Measurements from ENCODE around the gene RASA4B. TPM values are rescaled to one million over a fixed set of nuclear protein-coding genes. Genes with fewer than 3 reads are reported as not detected.
"Not testable (repeated sequence)": the region's sequence is repeated elsewhere in the genome, so short reads cannot be mapped to it uniquely, and the experiment has no call there.

Gene RASA4B
- 4.0 and 9.5 TPM in 2 replicates for total RNA-seq (2014; rRNA removed; shearing (Covaris generic))

GRCh38 chr7:102517550-102518147 lies at the start of gene RASA4B:
Gene RASA4B (minus strand): TSS chr7:102517777. CDS start chr7:102517710, 67 bp downstream.
- DNase-seq (ENCODE audit: low read depth in 1 of 2, low spot score in 2 of 2) = peak in 1 of 2 experiments; percentile 40
- not testable (repeated sequence) for H3K27me3 ChIP-seq (replicated peaks); H3K9me3 ChIP-seq (replicated peaks); H3K4me3 ChIP-seq; H3K4me1 ChIP-seq (replicated peaks); H3K36me3 ChIP-seq; H3K27ac ChIP-seq

- not testable (repeated sequence) for H3K27ac ChIP-seq; H3K9me3 ChIP-seq (replicated peaks); H3K4me3 ChIP-seq; DNase-seq (ENCODE audit: low read depth in 1 of 2, low spot score in 2 of 2); H3K4me1 ChIP-seq (replicated peaks); H3K36me3 ChIP-seq; H3K27me3 ChIP-seq (replicated peaks)
These were observed 33.3 kb upstream of the RASA4B start, which contains the start of gene SPDYE2 for GRCh38 chr7:102550808-102551422. Gene SPDYE2 (plus strand): TSS chr7:102551226. CDS start chr7:102553256, 2,030 bp downstream.

- H3K36me3 ChIP-seq; H3K4me1 ChIP-seq (replicated peaks); H3K9me3 ChIP-seq (replicated peaks); H3K27ac ChIP-seq; H3K27me3 ChIP-seq (replicated peaks); H3K4me3 ChIP-seq: not testable (repeated sequence)
- peak in 1 of 2 experiments; percentile 32 for DNase-seq (ENCODE audit: low read depth in 1 of 2, low spot score in 2 of 2)
These were observed 28.8 kb upstream of the RASA4B start for GRCh38 chr7:102546353-102546752.

- not testable (repeated sequence) for H3K27ac ChIP-seq; H3K4me3 ChIP-seq; H3K4me1 ChIP-seq (replicated peaks); H3K36me3 ChIP-seq; H3K27me3 ChIP-seq (replicated peaks); H3K9me3 ChIP-seq (replicated peaks); DNase-seq (ENCODE audit: low read depth in 1 of 2, low spot score in 2 of 2)
These were observed 27.7 kb upstream of the RASA4B start for GRCh38 chr7:102545288-102545687.

- H3K4me1 ChIP-seq (replicated peaks); DNase-seq (ENCODE audit: low read depth in 1 of 2, low spot score in 2 of 2); H3K4me3 ChIP-seq; H3K27ac ChIP-seq; H3K27me3 ChIP-seq (replicated peaks); H3K9me3 ChIP-seq (replicated peaks); H3K36me3 ChIP-seq: not testable (repeated sequence)
These were observed 26.8 kb upstream of the RASA4B start for GRCh38 chr7:102544372-102544771.

- not testable (repeated sequence) for H3K27ac ChIP-seq; H3K36me3 ChIP-seq; H3K9me3 ChIP-seq (replicated peaks); H3K4me3 ChIP-seq; H3K4me1 ChIP-seq (replicated peaks); H3K27me3 ChIP-seq (replicated peaks); DNase-seq (ENCODE audit: low read depth in 1 of 2, low spot score in 2 of 2)
These were observed 26.0 kb upstream of the RASA4B start, which contains the start of gene UPK3BL2 for GRCh38 chr7:102543596-102543995. Gene UPK3BL2 (minus strand): TSS chr7:102543696. CDS start chr7:102543636, 60 bp downstream.

GRCh38 chr7:102542771-102543170 lies 25.2 kb upstream of the RASA4B start:
- H3K9me3 ChIP-seq (replicated peaks); H3K4me1 ChIP-seq (replicated peaks); H3K4me3 ChIP-seq; H3K27ac ChIP-seq; H3K27me3 ChIP-seq (replicated peaks); H3K36me3 ChIP-seq: not testable (repeated sequence)
- peak in 1 of 2 experiments; percentile 30 for DNase-seq (ENCODE audit: low read depth in 1 of 2, low spot score in 2 of 2)

GRCh38 chr7:102542083-102542482 lies 24.5 kb upstream of the RASA4B start:
- peak in 1 of 2 experiments; percentile 33 for DNase-seq (ENCODE audit: low read depth in 1 of 2, low spot score in 2 of 2)
- H3K4me1 ChIP-seq (replicated peaks); H3K4me3 ChIP-seq; H3K9me3 ChIP-seq (replicated peaks); H3K27ac ChIP-seq; H3K27me3 ChIP-seq (replicated peaks); H3K36me3 ChIP-seq: not testable (repeated sequence)

GRCh38 chr7:102540604-102541003 lies 23.0 kb upstream of the RASA4B start:
- H3K4me3 ChIP-seq; H3K9me3 ChIP-seq (replicated peaks); H3K27ac ChIP-seq; H3K36me3 ChIP-seq; H3K4me1 ChIP-seq (replicated peaks); H3K27me3 ChIP-seq (replicated peaks): not testable (repeated sequence)
- peak in 1 of 2 experiments; percentile 16 for DNase-seq (ENCODE audit: low read depth in 1 of 2, low spot score in 2 of 2)

- not testable (repeated sequence) for H3K9me3 ChIP-seq (replicated peaks); H3K36me3 ChIP-seq; H3K4me3 ChIP-seq; H3K27ac ChIP-seq; H3K27me3 ChIP-seq (replicated peaks); H3K4me1 ChIP-seq (replicated peaks)
- DNase-seq (ENCODE audit: low read depth in 1 of 2, low spot score in 2 of 2) = peak; percentile 0 to 14
These were observed 17.6 kb upstream of the RASA4B start for GRCh38 chr7:102535062-102535615.

- not testable (repeated sequence) for H3K4me3 ChIP-seq; H3K9me3 ChIP-seq (replicated peaks); H3K27ac ChIP-seq; H3K27me3 ChIP-seq (replicated peaks); DNase-seq (ENCODE audit: low read depth in 1 of 2, low spot score in 2 of 2); H3K36me3 ChIP-seq; H3K4me1 ChIP-seq (replicated peaks)
These were observed 14.6 kb upstream of the RASA4B start for GRCh38 chr7:102532127-102532526.

- H3K4me1 ChIP-seq (replicated peaks); H3K27ac ChIP-seq; H3K36me3 ChIP-seq; H3K4me3 ChIP-seq; H3K27me3 ChIP-seq (replicated peaks); H3K9me3 ChIP-seq (replicated peaks): not testable (repeated sequence)
- peak in 1 of 2 experiments; percentile 36 for DNase-seq (ENCODE audit: low read depth in 1 of 2, low spot score in 2 of 2)
These were observed 14.0 kb upstream of the RASA4B start for GRCh38 chr7:102531583-102531982.

GRCh38 chr7:102527822-102528793 lies 10.5 kb upstream of the RASA4B start:
- H3K36me3 ChIP-seq; H3K9me3 ChIP-seq (replicated peaks); H3K4me1 ChIP-seq (replicated peaks); H3K27me3 ChIP-seq (replicated peaks); H3K4me3 ChIP-seq; H3K27ac ChIP-seq: not testable (repeated sequence)
- DNase-seq (ENCODE audit: low read depth in 1 of 2, low spot score in 2 of 2) = peak in 1 of 2 experiments; percentile 38

- H3K9me3 ChIP-seq (replicated peaks); H3K27ac ChIP-seq; H3K4me1 ChIP-seq (replicated peaks); H3K36me3 ChIP-seq; DNase-seq (ENCODE audit: low read depth in 1 of 2, low spot score in 2 of 2); H3K4me3 ChIP-seq; H3K27me3 ChIP-seq (replicated peaks): not testable (repeated sequence)
These were observed 9.6 kb upstream of the RASA4B start for GRCh38 chr7:102527182-102527581.

All from SJSA1 (cell line).